HEK293 (cell line): ENCODE measurements around the gene S100A1.

ENCODE experiments used
- EGR2 ChIP-seq: fragments of 450-650 bp; formaldehyde crosslinking; IDR thresholded peaks from 2 replicates; pipeline ENCODE4 v1.5.1; 2016; ENCODE audit warnings: low read depth, missing biosample characterization, missing genetic modification characterization
- GFI1B ChIP-seq: fragments of 450-650 bp; formaldehyde crosslinking; IDR thresholded peaks from 2 replicates; pipeline ENCODE4 v1.5.1; 2016; ENCODE audit warnings: missing biosample characterization, missing genetic modification characterization
- HOXA7 ChIP-seq: sonication (generic); formaldehyde crosslinking; IDR thresholded peaks from 2 replicates; pipeline ENCODE4 v1.8.1; 2022; ENCODE audit warnings: missing genetic modification reagents, borderline replicate concordance
- REPIN1 ChIP-seq: fragments of 450-650 bp; formaldehyde crosslinking; IDR thresholded peaks from 2 replicates; pipeline ENCODE4 v1.5.1; 2017; ENCODE audit warnings: missing biosample characterization, missing genetic modification characterization, low read depth
- SP2 ChIP-seq: fragments of 450-650 bp; formaldehyde crosslinking; IDR thresholded peaks from 2 replicates; pipeline ENCODE4 v1.5.1; 2016; ENCODE audit warnings: missing biosample characterization, missing genetic modification characterization
- SP7 ChIP-seq: fragments of 450-650 bp; formaldehyde crosslinking; IDR thresholded peaks from 2 replicates; pipeline ENCODE4 v1.5.1; 2016; ENCODE audit warnings: missing biosample characterization, missing genetic modification characterization
- ZBTB20 ChIP-seq: fragments of 450-650 bp; formaldehyde crosslinking; IDR thresholded peaks from 2 replicates; pipeline ENCODE4 v1.5.1; 2016; ENCODE audit warnings: missing biosample characterization, missing genetic modification characterization
- ZBTB21 ChIP-seq: fragments of 450-650 bp; formaldehyde crosslinking; IDR thresholded peaks from 2 replicates; pipeline ENCODE4 v1.5.1; 2017; ENCODE audit warnings: missing biosample characterization, missing genetic modification characterization
- ZBTB7A ChIP-seq: fragments of 450-650 bp; formaldehyde crosslinking; IDR thresholded peaks from 2 replicates; pipeline ENCODE4 v1.5.1; 2016; ENCODE audit warnings: low read depth, missing biosample characterization, missing genetic modification characterization
- ZFP69B ChIP-seq: fragments of 450-650 bp; formaldehyde crosslinking; IDR thresholded peaks from 2 replicates; pipeline ENCODE4 v1.5.1; 2016; ENCODE audit warnings: missing biosample characterization, missing genetic modification characterization
- ZIC2 ChIP-seq: fragments of 450-650 bp; formaldehyde crosslinking; IDR thresholded peaks from 2 replicates; pipeline ENCODE4 v1.5.1; 2016; ENCODE audit warnings: missing biosample characterization, missing genetic modification characterization
- ZNF114 ChIP-seq: fragments of 450-650 bp; formaldehyde crosslinking; IDR thresholded peaks from 2 replicates; pipeline ENCODE4 v1.5.0; 2017; ENCODE audit warnings: missing biosample characterization, missing genetic modification characterization
- ZNF138 ChIP-seq: fragments of 450-650 bp; formaldehyde crosslinking; IDR thresholded peaks from 2 replicates; pipeline ENCODE4 v1.5.1; 2016; ENCODE audit warnings: missing biosample characterization, missing genetic modification characterization, borderline replicate concordance
- ZNF140 ChIP-seq: fragments of 450-650 bp; formaldehyde crosslinking; IDR thresholded peaks from 2 replicates; pipeline ENCODE4 v1.5.1; 2016; ENCODE audit warnings: missing biosample characterization, missing genetic modification characterization
- ZNF16 ChIP-seq: fragments of 450-650 bp; formaldehyde crosslinking; IDR thresholded peaks from 2 replicates; pipeline ENCODE4 v1.5.1; 2016; ENCODE audit warnings: low read depth, missing biosample characterization, missing genetic modification characterization
- ZNF37A ChIP-seq: fragments of 450-650 bp; IDR thresholded peaks from 2 replicates; pipeline ENCODE4 v1.5.1; 2018; ENCODE audit warnings: missing biosample characterization, missing genetic modification characterization
- ZNF530 ChIP-seq: fragments of 450-650 bp; formaldehyde crosslinking; IDR thresholded peaks from 2 replicates; pipeline ENCODE4 v1.5.1; 2016; ENCODE audit warnings: low read depth, missing biosample characterization, missing genetic modification characterization
- ZNF600 ChIP-seq: fragments of 450-650 bp; formaldehyde crosslinking; IDR thresholded peaks from 2 replicates; pipeline ENCODE4 v1.5.1; 2016; ENCODE audit warnings: missing biosample characterization, missing genetic modification characterization
- ZNF626 ChIP-seq: fragments of 450-650 bp; sonication (Bioruptor Pico); formaldehyde crosslinking; IDR thresholded peaks from 2 replicates; pipeline ENCODE4 v1.5.1; 2018; ENCODE audit warnings: missing biosample characterization, missing genetic modification characterization, inconsistent platforms
- ZNF76 ChIP-seq: fragments of 450-650 bp; formaldehyde crosslinking; IDR thresholded peaks from 2 replicates; pipeline ENCODE4; 2016; ENCODE audit warnings: low read depth, missing biosample characterization, missing genetic modification characterization, borderline replicate concordance
- ZNF768 ChIP-seq: fragments of 450-650 bp; formaldehyde crosslinking; IDR thresholded peaks from 2 replicates; pipeline ENCODE4 v1.5.1; 2018; ENCODE audit warnings: missing biosample characterization, mild to moderate bottlenecking, missing genetic modification characterization
- ZSCAN16 ChIP-seq: fragments of 450-650 bp; formaldehyde crosslinking; IDR thresholded peaks from 2 replicates; pipeline ENCODE4 v1.5.1; 2016; ENCODE audit warnings: missing biosample characterization, missing genetic modification characterization
- ZSCAN23 ChIP-seq: fragments of 450-650 bp; formaldehyde crosslinking; IDR thresholded peaks from 2 replicates; pipeline ENCODE4 v1.5.1; 2016; ENCODE audit warnings: missing biosample characterization, missing genetic modification characterization
- TF ChIP-seq, protein P1 (sequence below): fragments of 450-650 bp; formaldehyde crosslinking; IDR thresholded peaks from 2 replicates; pipeline ENCODE4 v1.5.1; 2017; ENCODE audit warnings: missing biosample characterization, missing genetic modification characterization
- TF ChIP-seq, protein P2 (sequence below): fragments of 450-650 bp; formaldehyde crosslinking; IDR thresholded peaks from 2 replicates; pipeline ENCODE4 v1.5.1; 2016; ENCODE audit warnings: missing biosample characterization, missing genetic modification characterization, borderline replicate concordance
- TF ChIP-seq, protein P3 (sequence below): fragments of 450-650 bp; formaldehyde crosslinking; IDR thresholded peaks from 2 replicates; pipeline ENCODE4 v1.5.1; 2016; ENCODE audit warnings: missing biosample characterization, missing genetic modification characterization
- TF ChIP-seq, protein P4 (sequence below): fragments of 450-650 bp; formaldehyde crosslinking; IDR thresholded peaks from 2 replicates; pipeline ENCODE4 v1.5.1; 2016; ENCODE audit warnings: missing biosample characterization, missing genetic modification characterization
- TF ChIP-seq, protein P5 (sequence below): fragments of 450-650 bp; formaldehyde crosslinking; IDR thresholded peaks from 2 replicates; pipeline ENCODE4 v1.5.1; 2016; ENCODE audit warnings: missing biosample characterization, missing genetic modification characterization
- TF ChIP-seq, protein P6 (sequence below): fragments of 450-650 bp; formaldehyde crosslinking; IDR thresholded peaks from 2 replicates; pipeline ENCODE4 v1.5.1; 2016; ENCODE audit warnings: missing biosample characterization, missing genetic modification characterization

S100A1 gene

DNA sequence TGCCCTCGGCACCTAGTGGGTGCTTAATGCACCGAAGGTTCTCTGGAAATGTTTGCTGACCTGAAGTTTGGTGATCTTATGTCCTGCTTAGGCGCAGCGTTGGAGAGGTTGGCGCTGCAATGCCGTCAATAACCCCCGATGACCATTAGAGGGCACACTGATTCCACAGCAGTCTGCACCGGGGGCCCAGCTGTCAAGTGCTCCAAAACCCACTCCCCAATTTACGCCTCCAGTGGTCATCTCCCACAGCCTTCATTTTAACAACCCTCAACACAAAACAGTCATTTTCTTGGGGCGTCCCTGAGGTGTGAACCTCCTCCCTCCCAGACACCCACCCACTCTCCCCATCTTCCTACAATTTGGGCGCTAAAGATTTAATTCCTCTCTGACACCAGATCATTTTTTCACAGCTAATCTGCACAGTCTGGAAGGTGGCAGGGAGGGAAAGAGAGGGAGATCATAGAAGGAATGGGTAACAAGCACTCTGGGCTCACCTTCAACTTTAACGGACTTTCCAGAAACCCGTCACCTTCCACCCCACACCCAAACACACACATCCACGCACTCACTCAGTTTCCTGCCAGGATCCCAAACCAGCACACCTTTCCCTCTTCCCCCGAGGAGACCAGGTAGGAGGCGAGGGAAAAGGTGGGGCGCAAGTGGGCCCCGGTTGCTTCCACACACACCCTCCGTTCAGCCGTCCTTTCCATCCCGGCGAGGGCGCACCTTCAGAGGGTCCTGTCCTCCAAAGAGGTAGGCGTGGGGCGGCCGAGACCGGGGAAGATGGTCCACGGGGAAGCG, 49.7 kb downstream of the S100A1 start (continued):
- TF ChIP-seq, protein P1, sequence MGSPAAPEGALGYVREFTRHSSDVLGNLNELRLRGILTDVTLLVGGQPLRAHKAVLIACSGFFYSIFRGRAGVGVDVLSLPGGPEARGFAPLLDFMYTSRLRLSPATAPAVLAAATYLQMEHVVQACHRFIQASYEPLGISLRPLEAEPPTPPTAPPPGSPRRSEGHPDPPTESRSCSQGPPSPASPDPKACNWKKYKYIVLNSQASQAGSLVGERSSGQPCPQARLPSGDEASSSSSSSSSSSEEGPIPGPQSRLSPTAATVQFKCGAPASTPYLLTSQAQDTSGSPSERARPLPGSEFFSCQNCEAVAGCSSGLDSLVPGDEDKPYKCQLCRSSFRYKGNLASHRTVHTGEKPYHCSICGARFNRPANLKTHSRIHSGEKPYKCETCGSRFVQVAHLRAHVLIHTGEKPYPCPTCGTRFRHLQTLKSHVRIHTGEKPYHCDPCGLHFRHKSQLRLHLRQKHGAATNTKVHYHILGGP = no peak
- TF ChIP-seq ZNF138 (tag by site-specific recombination) (no peak), ZBTB7A (tag by site-specific recombination) (peak; percentile 96), ZSCAN23 (tag by site-specific recombination) (peak; percentile 64; the same call in 1 of the 2 replicates), ZNF140 (tag by site-specific recombination) (no peak), GFI1B (tag by site-specific recombination) (0 out of 2 replicates have a peak, but pooled peaks have one; percentile 21), ZNF76 (tag by site-specific recombination) (0 out of 2 replicates have a peak, but pooled peaks have one; percentile 14), ZNF626 (no peak), ZNF530 (tag by site-specific recombination) (no peak), ZNF16 (tag by site-specific recombination) (no peak), ZNF768 (tag by site-specific recombination) (no peak), HOXA7 (CRISPR knock-in tag) (no peak), ZBTB21 (0 out of 2 replicates have a peak, but pooled peaks have one; percentile 11), ZIC2 (tag by site-specific recombination) (no peak), SP2 (no peak), ZNF37A (tag by site-specific recombination) (no peak), EGR2 (tag by site-specific recombination) (peak; percentile 81), ZNF114 (no peak), ZSCAN16 (tag by site-specific recombination) (peak; percentile 63), ZFP69B (tag by site-specific recombination) (peak; percentile 56; the same call in 1 of the 2 replicates), SP7 (tag by site-specific recombination) (peak; percentile 31; the same call in 1 of the 2 replicates), ZNF600 (tag by site-specific recombination) (peak; percentile 85), ZBTB20 (tag by site-specific recombination) (no peak), REPIN1 (tag by site-specific recombination) (no peak)
- TF ChIP-seq, protein P2, sequence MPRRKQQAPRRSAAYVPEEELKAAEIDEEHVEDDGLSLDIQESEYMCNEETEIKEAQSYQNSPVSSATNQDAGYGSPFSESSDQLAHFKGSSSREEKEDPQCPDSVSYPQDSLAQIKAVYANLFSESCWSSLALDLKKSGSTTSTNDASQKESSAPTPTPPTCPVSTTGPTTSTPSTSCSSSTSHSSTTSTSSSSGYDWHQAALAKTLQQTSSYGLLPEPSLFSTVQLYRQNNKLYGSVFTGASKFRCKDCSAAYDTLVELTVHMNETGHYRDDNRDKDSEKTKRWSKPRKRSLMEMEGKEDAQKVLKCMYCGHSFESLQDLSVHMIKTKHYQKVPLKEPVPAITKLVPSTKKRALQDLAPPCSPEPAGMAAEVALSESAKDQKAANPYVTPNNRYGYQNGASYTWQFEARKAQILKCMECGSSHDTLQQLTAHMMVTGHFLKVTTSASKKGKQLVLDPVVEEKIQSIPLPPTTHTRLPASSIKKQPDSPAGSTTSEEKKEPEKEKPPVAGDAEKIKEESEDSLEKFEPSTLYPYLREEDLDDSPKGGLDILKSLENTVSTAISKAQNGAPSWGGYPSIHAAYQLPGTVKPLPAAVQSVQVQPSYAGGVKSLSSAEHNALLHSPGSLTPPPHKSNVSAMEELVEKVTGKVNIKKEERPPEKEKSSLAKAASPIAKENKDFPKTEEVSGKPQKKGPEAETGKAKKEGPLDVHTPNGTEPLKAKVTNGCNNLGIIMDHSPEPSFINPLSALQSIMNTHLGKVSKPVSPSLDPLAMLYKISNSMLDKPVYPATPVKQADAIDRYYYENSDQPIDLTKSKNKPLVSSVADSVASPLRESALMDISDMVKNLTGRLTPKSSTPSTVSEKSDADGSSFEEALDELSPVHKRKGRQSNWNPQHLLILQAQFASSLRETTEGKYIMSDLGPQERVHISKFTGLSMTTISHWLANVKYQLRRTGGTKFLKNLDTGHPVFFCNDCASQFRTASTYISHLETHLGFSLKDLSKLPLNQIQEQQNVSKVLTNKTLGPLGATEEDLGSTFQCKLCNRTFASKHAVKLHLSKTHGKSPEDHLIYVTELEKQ (tag by site-specific recombination) = 0 out of 2 replicates have a peak, but pooled peaks have one; percentile 10
- TF ChIP-seq, protein P3, sequence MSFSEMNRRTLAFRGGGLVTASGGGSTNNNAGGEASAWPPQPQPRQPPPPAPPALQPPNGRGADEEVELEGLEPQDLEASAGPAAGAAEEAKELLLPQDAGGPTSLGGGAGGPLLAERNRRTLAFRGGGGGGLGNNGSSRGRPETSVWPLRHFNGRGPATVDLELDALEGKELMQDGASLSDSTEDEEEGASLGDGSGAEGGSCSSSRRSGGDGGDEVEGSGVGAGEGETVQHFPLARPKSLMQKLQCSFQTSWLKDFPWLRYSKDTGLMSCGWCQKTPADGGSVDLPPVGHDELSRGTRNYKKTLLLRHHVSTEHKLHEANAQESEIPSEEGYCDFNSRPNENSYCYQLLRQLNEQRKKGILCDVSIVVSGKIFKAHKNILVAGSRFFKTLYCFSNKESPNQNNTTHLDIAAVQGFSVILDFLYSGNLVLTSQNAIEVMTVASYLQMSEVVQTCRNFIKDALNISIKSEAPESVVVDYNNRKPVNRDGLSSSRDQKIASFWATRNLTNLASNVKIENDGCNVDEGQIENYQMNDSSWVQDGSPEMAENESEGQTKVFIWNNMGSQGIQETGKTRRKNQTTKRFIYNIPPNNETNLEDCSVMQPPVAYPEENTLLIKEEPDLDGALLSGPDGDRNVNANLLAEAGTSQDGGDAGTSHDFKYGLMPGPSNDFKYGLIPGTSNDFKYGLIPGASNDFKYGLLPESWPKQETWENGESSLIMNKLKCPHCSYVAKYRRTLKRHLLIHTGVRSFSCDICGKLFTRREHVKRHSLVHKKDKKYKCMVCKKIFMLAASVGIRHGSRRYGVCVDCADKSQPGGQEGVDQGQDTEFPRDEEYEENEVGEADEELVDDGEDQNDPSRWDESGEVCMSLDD (tag by site-specific recombination) = peak; percentile 38; the same call in 1 of the 2 replicates
- TF ChIP-seq, protein P4, sequence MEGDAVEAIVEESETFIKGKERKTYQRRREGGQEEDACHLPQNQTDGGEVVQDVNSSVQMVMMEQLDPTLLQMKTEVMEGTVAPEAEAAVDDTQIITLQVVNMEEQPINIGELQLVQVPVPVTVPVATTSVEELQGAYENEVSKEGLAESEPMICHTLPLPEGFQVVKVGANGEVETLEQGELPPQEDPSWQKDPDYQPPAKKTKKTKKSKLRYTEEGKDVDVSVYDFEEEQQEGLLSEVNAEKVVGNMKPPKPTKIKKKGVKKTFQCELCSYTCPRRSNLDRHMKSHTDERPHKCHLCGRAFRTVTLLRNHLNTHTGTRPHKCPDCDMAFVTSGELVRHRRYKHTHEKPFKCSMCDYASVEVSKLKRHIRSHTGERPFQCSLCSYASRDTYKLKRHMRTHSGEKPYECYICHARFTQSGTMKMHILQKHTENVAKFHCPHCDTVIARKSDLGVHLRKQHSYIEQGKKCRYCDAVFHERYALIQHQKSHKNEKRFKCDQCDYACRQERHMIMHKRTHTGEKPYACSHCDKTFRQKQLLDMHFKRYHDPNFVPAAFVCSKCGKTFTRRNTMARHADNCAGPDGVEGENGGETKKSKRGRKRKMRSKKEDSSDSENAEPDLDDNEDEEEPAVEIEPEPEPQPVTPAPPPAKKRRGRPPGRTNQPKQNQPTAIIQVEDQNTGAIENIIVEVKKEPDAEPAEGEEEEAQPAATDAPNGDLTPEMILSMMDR (tag by site-specific recombination) = peak; percentile 92
- TF ChIP-seq, protein P5, sequence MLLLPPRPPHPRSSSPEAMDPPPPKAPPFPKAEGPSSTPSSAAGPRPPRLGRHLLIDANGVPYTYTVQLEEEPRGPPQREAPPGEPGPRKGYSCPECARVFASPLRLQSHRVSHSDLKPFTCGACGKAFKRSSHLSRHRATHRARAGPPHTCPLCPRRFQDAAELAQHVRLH = no peak
- TF ChIP-seq, protein P6, sequence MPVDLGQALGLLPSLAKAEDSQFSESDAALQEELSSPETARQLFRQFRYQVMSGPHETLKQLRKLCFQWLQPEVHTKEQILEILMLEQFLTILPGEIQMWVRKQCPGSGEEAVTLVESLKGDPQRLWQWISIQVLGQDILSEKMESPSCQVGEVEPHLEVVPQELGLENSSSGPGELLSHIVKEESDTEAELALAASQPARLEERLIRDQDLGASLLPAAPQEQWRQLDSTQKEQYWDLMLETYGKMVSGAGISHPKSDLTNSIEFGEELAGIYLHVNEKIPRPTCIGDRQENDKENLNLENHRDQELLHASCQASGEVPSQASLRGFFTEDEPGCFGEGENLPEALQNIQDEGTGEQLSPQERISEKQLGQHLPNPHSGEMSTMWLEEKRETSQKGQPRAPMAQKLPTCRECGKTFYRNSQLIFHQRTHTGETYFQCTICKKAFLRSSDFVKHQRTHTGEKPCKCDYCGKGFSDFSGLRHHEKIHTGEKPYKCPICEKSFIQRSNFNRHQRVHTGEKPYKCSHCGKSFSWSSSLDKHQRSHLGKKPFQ (tag by site-specific recombination) = peak; percentile 25; the same call in 1 of the 2 replicates
